Adrenal gland (tissue), 5 donors: ENCODE data around the gene TMEM138.

ENCODE experiments used
- CTCF ChIP-seq, 6 experiments: fragments of 450-650 bp in 4 of 6; fragments of 200-600 bp in 2 of 6; sonication (generic) in 1 of 6; IDR thresholded peaks; 1 replicate in 5 of 6; 2 replicates in 1 of 6; pipeline versions ENCODE4 v1.5.1 to v1.8.0; 2016 to 2021; ENCODE audit warnings: antibody characterized with exemption in 6 of 6, mild to moderate bottlenecking in 2 of 6, moderate library complexity in 1 of 6
- POLR2A ChIP-seq, 2 donors: fragments of 450-650 bp; IDR thresholded peaks; one replicate each; pipeline ENCODE4 v1.6.1; 2017; ENCODE audit warnings: antibody characterized with exemption in 2 of 2, mild to moderate bottlenecking in 2 of 2, moderate library complexity in 1 of 2
- donor health status: DM: no; HTN: no; CAD: no.

GRCh38 chr11:61345954-61346843, 16.0 kb upstream of the TMEM138 start:
- peak in 1 of 6 experiments; percentile 3 for TF ChIP-seq CTCF (IDR thresholded peaks at IDR 0.05)
- peak in 1 of 2 donors; percentile 49 for TF ChIP-seq POLR2A (IDR thresholded peaks at IDR 0.05)
